Nucleus accumbens (tissue), 56 donors: ENCODE data around the gene BPI.
A peak's percentile ranks its signal among the peaks of the same experiment; 100 is the strongest.
"Not testable (repeated sequence)": the region's sequence is repeated elsewhere in the genome, so short reads cannot be mapped to it uniquely, and the experiment has no call there.

Experiments
- DNase-seq, 56 donors: peaks; one replicate each; lab custom pipeline; 2025; lab: John Stamatoyannopoulos, UW

The BPI gene

GRCh38 chr20:38277285-38277684 is 26.7 kb upstream of the BPI start:
- no peak for DNase-seq

- no peak for DNase-seq
These were observed 26.3 kb upstream of the BPI start for GRCh38 chr20:38277691-38278090.

GRCh38 chr20:38278131-38278530 is 25.8 kb upstream of the BPI start:
- peak in 31 of 56 donors; percentile 9 to 62 (median 29) for DNase-seq

- DNase-seq = no peak
These were observed 25.2 kb upstream of the BPI start for GRCh38 chr20:38278763-38279162.

- not testable (repeated sequence) for DNase-seq
These were observed 22.6 kb upstream of the BPI start for GRCh38 chr20:38281176-38281915.

- DNase-seq = no peak
These were observed 20.7 kb upstream of the BPI start for GRCh38 chr20:38283236-38283635.

GRCh38 chr20:38284066-38284650 is 19.8 kb upstream of the BPI start:
- DNase-seq = not testable (repeated sequence)

GRCh38 chr20:38284893-38285444 is 19.0 kb upstream of the BPI start:
- no peak for DNase-seq

- peak in 54 of 56 donors; percentile 13 to 92 (median 82) for DNase-seq
These were observed 17.1 kb upstream of the BPI start for GRCh38 chr20:38286586-38287531.

- DNase-seq = peak in 17 of 56 donors; percentile 5 to 54 (median 16)
These were observed 12.8 kb upstream of the BPI start for GRCh38 chr20:38290829-38291814.

- DNase-seq = no peak
These were observed 12.0 kb upstream of the BPI start for GRCh38 chr20:38291966-38292365.

- peak in 1 of 56 donors; percentile 18 for DNase-seq
These were observed 10.4 kb upstream of the BPI start for GRCh38 chr20:38293491-38294065.

GRCh38 chr20:38294076-38294591 is 9.8 kb upstream of the BPI start:
- no peak for DNase-seq

- DNase-seq = no peak
These were observed 8.1 kb upstream of the BPI start for GRCh38 chr20:38295811-38296210.

GRCh38 chr20:38296433-38296832 is 7.5 kb upstream of the BPI start:
- DNase-seq = no peak

- no peak for DNase-seq
These were observed 5.9 kb upstream of the BPI start for GRCh38 chr20:38297916-38298674.

GRCh38 chr20:38298768-38299288 is 5.1 kb upstream of the BPI start:
- DNase-seq = peak in 40 of 56 donors; percentile 8 to 71 (median 41)

- DNase-seq = no peak
These were observed 4.0 kb upstream of the BPI start for GRCh38 chr20:38299963-38300362.
